Left renal cortex interstitium (tissue), 4 donors: ENCODE measurements around the gene GLTP. TPM values are rescaled to one million over a fixed set of nuclear protein-coding genes. Genes with fewer than 3 reads are reported as not detected.
A peak's percentile ranks its signal among the peaks of the same experiment; 100 is the strongest.
"Not testable (repeated sequence)": the region's sequence is repeated elsewhere in the genome, so short reads cannot be mapped to it uniquely, and the experiment has no call there.

Experiments
- DNase-seq, 4 donors: peaks; one replicate each; pipeline ENCODE4 v3.0.0-alpha.2; 2013; ENCODE audit warnings: low read depth in 4 of 4, low spot score in 2 of 4, missing footprints in 1 of 4
- polyA plus RNA-seq, 4 donors: library from polyadenylated mRNA; unstranded; fragments of 120-200 nt; gene quantifications; one replicate each; pipeline ENCODE4 v1.2.1, GENCODE V29; 2013; ENCODE audit not compliant: insufficient read length in 4 of 4

GLTP gene
- polyA plus RNA-seq = 10 to 100 TPM; 34.2 to 41.7 (median 35.9) TPM

- peak in 2 of 4 donors; percentile 68 to 81 for DNase-seq
Measured at GRCh38 chr12:109880043-109880931, at the start of gene GLTP. GLTP (minus strand) TSS chr12:109880541; CDS start chr12:109880374, 167 bp downstream.

DNA sequence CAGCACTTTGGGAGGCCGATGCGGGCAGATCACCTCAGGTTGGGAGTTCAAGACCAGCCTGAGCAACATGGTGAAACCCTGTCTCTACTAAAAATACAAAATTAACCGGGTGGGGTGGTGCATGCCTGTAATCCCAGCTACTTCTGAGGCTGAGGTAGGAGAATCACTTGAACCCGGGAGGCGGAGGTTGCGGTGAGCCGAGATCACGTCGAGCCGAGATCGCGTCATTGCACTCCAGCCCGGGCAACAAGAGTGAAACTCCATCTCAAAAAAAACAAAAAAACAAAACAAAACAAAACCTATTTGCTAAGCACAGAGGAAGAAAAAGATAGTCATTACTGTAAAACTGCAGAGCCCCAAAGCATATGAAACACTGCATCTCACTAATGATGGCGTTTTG lies 49.0 kb upstream of the GLTP start:
- not testable (repeated sequence) for DNase-seq

DNA sequence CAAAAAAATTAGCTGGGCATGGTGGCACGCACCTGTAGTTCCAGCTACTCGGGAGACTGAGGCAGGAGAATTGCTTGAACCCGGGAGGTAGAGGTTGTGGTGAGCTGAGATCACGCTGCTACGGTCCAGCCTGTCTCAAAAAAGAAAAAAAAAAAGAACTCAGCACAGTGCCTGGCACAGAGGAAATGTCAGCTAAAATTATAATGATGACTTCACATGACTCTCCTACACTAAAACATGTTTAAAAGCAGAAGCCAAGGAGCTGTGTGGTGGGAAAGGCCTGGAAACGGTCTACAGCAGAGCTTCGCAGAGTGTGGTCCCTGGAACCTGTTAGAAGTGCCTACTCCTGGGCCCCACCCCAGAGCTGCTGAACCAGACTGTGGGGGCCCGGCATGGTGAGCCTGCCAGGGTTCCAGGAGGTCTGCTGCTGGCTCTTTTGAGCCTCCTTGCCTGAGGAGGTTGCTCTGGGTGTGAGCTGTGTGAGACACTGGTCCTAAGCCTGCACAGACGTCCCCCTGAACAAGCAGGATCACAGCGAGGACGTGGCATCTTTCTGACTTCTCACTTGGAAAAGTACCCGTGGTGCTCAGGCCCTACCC lies 47.8 kb upstream of the GLTP start:
- DNase-seq = no peak

GRCh38 chr12:109927622-109928021 lies 47.3 kb upstream of the GLTP start:
- DNase-seq = no peak

- DNase-seq = no peak
Measured at GRCh38 chr12:109926488-109927210, 46.3 kb upstream of the GLTP start.

DNA sequence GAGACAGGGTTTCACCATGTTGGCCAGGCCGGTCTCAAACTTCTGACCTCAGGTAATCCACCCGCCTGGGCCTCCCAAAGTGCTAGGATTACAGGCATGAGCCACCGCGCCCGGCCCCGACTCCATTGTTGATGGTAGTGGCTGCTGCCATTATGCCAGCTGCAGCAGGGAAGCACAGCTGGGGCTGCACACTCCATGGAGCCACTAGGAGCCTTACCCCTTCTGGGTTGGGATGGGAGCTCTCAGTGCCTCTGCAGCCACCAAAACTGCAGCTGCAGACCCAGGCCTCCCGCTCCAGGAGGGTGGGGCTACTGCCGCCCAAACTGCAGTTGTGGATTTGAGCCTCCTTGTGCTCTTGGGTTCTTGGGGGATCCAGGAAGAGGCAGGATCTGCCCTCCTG lies 45.7 kb upstream of the GLTP start:
- no peak for DNase-seq

DNA sequence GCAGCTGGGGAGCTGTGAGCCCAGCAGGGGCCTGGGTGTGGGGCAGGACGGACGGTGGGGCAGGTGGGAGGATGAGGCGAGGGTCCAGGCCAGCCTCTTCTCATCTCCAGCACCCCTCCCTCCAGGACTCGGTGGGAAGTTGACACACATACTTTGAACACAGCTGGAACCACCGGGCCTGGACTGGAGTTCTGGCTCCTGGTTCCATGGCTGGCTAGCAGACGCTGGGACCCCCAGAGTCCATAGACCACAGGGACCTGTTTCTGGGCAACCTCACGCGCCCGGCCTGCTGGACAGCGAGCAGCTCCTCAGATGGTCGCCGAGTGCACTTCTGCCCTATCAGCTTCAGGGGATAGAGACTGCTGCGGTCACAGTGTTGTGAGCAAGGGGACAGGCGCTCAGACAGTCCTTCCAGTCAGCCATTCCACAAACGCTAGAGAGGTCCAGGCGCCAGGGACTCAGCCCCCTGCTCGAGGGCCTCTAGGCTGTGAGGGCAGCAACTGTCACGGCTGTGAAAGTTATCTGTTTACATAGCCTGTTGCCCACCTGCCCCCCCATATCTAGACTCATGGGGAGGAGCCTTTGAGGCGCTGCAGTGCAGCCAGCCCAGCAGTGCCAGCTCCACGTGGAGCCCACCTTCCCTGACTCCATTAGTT lies 45.0 kb upstream of the GLTP start:
- DNase-seq = no peak

DNA sequence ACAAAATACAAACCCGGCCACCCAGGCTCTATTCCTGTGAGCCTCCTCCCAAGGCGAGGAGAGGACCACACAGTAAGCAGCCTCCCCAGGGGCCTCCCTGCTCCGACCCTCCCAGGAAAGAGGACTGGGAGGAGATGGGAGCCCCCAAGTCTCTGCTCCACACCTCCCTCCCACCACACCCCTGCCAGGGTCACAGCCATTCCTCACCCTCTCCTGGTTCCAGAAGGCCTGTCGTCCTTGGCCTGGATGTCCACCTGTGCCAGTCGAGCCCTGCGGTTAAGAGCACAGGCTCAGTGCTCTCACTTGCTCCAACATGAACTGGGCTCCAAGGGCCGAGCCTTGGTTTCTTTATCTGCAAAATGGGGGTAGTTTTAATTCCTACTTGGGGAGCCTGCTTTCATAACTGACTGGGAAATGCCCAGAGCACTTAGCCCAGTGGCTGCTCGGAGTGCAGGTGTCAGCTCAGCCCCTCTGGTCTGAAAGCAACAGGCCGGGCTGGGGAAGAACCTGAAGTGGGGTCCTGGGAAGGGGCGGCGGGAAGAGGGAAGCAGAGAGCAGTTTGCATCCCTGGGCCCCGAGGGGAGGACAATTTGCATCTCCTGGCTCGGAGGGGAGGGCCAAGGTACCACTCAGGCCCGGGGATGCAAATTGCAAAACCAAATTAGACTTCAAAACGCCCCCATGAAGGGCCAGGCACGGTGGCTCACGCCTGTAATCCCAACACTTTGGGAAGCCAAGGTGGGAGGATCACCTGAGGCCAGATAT lies 43.3 kb upstream of the GLTP start:
- DNase-seq = no peak

GRCh38 chr12:109923038-109923437 lies 42.7 kb upstream of the GLTP start:
- no peak for DNase-seq

- DNase-seq = no peak
Measured at GRCh38 chr12:109921982-109922381, 41.6 kb upstream of the GLTP start.

DNA sequence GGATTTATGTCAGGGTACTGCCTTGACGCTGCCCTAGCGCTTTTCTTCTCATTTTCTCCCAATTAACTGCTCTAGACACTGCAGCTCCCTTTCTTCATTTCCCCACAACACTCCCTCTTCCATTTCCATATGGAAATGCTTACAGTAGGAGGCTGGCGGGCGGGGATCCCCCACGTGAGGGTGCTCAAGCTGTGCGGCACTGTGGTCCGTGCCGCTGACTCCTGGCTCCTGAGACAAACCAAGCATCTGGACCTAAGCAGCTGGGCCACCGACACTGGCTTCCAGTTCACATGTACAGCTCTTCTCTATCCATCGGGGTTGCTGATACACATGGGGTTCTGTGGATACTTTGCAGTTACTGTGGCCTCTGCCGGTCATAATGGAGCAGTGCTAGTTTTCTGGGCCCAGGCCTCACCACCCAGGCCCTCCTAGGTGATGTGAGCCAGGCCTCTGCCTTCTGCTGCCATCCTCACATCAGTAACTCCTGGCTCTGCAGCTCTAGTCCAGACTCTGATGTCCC lies 40.0 kb upstream of the GLTP start:
- no peak for DNase-seq

- no peak for DNase-seq
Measured at GRCh38 chr12:109919456-109919855, 39.1 kb upstream of the GLTP start.

GRCh38 chr12:109916045-109916444 lies 35.7 kb upstream of the GLTP start:
- DNase-seq = no peak

DNA sequence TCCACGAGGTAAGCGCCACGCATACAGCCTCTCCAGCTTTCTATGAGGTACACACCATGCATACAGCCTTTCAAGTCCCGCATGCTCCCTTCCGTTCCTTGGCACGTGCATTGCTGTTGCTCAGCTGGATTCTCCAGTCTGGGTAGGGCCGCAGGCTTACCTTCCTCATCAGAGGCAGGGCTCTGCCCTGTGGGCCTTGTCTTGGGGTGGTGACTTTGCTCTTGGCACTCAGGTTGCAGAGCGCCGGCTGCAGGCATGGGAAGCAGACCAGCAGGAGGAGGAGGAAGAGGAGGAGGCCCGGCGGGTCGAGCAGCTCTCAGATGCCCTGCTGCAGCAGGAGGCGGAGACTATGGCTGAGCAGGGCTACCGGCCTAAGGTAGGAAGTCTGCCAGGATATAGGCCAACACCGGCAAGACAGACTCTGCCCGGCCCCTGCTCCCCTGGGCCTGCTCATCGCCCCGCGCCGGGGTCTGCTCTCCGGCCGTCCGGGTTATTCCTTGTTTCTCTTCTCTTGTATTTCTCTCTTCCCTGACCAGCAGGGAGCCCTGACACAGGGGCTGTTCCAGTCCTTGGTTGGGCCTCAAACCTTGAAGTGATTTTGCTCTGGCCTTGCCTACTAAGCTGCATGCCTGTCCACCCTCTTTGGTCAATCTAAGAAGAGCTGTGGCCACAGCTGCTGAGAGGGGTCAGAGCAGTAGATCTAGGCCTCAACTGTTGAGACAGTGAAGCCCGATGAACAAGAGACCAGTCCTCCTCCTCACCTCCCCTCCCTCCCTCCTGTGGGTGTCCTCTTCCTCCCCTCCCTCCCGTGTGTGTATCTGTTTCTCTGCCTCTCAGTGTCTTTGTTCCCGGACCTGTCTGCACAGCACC lies 35.1 kb upstream of the GLTP start:
- no peak for DNase-seq

DNA sequence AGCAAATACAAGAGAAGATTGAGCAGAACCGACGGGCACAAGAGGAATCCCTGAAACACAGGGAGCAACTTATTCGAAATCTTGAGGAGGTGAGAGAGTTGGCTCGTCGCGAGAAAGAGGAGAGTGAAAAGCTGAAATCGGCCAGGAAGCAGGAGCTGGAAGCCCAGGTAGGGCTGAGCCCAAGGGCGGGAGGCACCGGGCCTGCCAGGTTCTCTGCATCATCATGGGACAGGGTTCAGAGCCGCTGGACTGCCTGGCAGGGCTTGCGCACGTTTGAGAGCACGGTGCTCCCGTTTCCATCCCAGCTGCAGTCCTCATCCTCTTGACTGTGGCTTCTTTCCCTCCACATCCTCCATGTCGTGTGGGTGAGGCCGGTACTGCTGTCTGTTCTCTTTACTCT lies 34.1 kb upstream of the GLTP start:
- no peak for DNase-seq

GRCh38 chr12:109912855-109913321 lies 32.5 kb upstream of the GLTP start:
- no peak for DNase-seq

DNA sequence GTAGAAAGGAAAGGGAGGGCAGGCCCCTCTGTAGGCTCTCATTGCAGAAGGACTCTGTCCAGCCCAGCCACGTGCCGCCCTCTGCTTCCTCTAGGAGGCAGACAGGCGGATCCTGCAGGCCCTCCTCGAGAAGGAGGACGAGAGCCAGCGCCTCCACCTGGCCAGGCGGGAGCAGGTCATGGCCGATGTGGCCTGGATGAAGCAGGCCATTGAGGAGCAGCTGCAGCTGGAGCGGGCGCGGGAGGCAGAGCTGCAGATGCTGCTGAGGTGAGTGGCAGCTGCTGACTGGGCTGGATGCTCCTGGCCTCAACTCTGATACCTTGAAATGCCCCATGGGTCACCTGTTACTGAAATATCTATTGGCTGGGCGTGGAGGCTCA lies 30.6 kb upstream of the GLTP start:
- DNase-seq = no peak

DNA sequence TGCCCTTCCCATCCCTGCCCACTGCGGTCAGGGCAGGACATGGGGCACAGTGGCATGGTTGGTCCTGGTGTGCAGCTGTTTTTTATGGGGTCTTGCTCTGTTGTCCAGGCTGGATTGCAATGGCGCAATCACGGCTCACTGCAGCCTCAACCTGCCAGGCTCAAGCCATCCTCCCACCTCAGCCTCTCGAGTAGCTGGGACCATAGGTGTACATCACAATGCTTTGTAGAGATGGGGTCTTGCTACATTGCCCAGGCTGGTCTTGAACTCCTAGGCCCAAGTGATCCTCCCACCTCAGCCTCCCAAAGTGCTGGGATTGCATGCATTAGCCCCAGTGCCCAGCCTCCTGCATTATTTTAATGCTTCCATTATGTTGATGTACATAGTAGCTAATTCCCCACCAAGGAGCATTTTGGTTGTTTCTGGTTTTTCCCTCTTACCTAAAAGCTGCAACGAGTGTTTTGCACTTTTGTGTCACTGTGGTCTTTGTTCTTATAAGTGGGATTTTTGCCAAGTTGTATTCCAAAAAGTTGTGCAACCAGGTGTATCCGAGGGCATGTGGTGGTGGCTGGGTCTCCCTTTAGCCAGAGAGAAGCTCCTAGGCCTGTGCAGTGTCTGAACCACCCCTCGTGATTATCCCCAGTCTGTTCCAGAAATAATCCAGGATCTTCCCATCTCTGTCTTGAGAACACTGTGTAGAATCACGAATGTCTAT lies 30.1 kb upstream of the GLTP start:
- DNase-seq = no peak
